CD4-positive, alpha-beta T cell treated with Interleukin-6 for 4 hours (primary cell): ENCODE results near the gene METTL1.
"Not testable (repeated sequence)": the region's sequence is repeated elsewhere in the genome, so short reads cannot be mapped to it uniquely, and the experiment has no call there.

ENCODE experiments used
- DNase-seq: peaks from one replicate; pipeline ENCODE4 v3.0.0-alpha.2; 2020; ENCODE audit warnings: mixed read lengths

The METTL1 gene

DNA sequence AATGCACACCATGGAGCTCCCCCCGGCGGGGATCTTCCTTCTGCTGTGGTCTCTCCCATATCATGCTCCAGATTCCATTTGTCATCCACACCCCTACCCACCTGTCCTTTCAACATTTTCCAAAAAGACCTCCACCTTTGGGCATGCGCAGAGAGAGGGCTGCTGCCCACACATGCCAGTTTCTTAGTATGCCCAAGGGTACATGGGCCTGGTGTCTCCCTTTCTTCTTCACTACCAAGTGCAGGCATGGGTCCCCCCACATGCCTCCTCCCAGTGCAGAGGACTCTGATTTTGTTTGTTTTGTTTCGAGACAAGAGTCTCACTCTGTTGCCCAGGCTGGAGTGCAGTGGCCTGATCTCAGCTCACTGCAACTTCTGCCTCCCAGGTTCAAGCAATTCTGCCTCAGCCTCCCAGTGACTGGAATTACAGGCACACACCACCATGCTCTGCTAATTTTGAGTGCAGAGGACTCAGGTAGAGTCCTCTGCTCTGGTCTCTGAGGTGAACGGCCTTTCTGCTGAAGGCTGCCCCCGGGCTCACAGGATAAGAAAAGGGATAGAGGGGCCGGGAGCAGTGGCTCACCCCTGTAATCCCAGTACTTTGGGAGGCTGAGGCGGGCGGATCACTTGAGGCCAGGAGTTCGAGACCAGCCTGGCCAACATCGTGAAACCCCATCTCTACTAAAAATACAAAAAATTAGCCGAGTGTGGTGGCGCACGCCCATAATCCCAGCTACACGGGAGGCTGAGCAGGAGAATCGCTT, 49.9 kb downstream of the METTL1 start:
- DNase-seq = not testable (repeated sequence)

DNA sequence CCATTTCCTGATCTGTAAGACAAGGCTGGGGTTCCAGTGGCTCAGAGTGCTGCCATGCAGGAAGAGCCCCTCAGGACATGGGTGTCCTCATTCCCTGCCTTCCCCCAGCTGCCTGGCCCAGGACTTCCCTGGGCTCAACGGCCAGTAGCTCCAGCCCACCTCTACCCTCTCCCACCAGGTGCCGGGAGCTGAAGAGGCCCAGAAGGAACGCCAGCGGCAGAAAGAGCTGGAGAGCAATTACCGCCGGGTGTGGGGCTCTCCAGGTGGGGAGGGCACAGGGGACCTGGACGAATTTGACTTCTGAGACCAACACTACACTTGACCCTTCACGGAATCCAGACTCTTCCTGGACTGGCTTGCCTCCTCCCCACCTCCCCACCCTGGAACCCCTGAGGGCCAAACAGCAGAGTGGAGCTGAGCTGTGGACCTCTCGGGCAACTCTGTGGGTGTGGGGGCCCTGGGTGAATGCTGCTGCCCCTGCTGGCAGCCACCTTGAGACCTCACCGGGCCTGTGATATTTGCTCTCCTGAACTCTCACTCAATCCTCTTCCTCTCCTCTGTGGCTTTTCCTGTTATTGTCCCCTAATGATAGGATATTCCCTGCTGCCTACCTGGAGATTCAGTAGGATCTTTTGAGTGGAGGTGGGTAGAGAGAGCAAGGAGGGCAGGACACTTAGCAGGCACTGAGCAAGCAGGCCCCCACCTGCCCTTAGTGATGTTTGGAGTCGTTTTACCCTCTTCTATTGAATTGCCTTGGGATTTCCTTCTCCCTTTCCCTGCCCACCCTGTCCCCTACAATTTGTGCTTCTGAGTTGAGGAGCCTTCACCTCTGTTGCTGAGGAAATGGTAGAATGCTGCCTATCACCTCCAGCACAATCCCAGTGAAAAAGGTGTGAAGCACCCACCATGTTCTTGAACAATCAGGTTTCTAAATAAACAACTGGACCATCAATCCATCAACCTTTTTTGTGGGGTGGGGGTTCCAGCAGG, 51.0 kb downstream of the METTL1 start:
- DNase-seq = no peak

DNA sequence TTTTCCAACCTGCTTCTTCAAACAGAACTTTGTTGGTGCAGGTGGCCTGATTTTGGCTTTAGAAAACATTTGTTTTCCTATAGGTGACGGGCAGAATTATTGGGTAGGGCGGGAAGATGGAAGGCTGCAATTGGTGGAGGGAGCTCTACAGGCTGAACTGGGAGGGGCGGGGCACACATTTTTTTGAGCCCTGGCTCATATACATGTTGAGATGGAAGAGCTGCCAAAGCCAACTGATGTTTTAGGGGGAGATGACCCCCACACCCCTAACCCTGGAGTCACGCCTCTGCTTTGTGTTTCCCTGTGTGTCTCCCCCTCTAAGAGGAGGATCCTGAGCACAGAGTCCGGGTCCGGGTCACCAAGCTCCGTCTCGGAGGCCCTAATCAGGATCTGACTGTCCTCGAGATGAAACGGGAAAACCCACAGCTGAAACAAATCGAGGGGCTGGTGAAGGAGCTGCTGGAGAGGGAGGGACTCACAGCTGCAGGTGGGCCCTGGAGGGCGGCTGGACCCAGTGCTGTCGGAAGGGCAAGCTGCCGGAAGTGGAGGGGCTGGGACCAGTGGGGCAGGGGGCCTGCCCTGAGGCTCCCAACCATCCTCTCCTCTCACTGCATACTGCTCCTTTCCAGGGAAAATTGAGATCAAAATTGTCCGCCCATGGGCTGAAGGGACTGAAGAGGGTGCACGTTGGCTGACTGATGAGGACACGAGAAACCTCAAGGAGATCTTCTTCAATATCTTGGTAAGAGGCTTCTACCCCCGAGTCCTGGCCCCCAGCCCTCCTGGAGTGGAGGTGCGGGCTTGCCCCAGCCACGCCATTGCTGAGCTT, 51.9 kb downstream of the METTL1 start:
- no peak for DNase-seq

DNA sequence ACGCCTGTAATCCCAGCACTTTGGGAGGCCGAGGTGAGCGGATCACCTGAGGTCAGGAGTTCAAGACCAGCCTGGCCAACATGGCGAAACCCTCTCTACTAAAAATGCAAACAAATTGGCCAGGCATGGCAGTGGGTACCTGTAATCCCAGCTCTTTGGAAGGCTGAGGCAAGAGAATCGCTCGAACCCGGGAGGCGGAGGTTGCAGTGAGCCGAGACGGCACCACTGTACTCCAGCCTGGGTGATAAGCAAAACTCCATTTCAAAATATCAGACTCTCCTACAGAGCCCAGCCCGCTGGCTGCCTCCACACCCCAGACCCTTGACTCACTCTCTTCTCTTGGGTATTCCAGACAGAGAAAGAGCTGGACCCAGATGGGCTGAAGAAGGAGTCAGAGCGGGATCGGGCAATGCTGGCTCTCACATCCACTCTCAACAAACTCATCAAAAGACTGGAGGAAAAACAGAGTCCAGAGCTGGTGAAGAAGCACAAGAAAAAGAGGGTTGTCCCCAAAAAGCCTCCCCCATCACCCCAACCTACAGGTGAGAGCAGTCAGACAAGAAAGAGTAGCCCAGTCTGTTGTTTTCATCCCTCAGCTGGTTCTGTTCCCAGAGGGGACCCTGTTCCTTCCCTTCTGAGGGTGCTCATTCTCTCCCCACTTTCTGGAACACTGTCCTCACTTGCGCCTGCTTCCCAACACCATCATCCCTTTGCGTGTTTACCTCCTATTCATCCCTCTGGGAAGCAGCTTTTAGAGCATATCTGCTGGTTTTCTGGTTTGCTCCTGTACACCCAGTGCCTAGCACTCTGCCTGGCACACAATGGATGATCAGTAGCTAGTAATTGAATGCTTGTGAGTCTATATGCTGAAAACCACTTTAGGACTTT, 53.0 kb downstream of the METTL1 start:
- DNase-seq = no peak
